ENCODE data around the gene CRCP. TPM values are rescaled to one million over a fixed set of nuclear protein-coding genes. Genes with fewer than 3 reads are reported as not detected.

CRCP gene
- total and polyA plus RNA-seq, 3 donors from 2014 or later, result 23.7 to 48.6 (median 39.4) TPM

DNA sequence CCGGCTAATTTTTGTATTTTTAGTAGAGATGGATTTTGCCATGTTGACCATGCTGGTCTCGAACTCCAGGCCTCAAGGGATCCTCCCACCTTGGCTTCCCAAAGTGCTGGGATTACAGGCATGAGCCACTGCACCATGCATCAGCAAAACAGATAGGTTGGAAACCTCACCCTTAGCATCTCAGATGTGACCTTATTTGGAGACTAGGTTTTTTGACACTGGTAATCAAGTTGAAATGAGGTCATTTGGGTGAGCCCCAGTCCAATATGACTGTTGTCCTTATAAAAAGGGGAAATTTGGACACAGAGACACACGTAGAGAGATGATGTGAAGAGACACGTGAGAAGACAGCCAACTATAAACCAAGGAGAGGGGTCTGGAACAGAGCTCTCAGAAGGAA is 48.0 kb downstream of the CRCP start:
- Histone ChIP-seq H3K27ac (no peak overlapping the region), H3K4me3 (no peak overlapping the region), H3K4me1 (no peaks in the 10 kb centered on the region), H3K27me3 (no peaks in the 10 kb centered on the region), H3K9me3 (no peaks in the 10 kb centered on the region), H3K36me3 (ENCODE audit: low read depth, missing control alignments) (no peaks in the 10 kb centered on the region)
- DNase-seq, result no peak
- WGBS, 2 donors, result 89 to 97% methylated on average over 4 of the region's 4 CpGs
- intact Hi-C loops (cut with DNase I; ENCODE audit: low total_unique reads), result no loop called here
- TF ChIP-seq, protein P1, sequence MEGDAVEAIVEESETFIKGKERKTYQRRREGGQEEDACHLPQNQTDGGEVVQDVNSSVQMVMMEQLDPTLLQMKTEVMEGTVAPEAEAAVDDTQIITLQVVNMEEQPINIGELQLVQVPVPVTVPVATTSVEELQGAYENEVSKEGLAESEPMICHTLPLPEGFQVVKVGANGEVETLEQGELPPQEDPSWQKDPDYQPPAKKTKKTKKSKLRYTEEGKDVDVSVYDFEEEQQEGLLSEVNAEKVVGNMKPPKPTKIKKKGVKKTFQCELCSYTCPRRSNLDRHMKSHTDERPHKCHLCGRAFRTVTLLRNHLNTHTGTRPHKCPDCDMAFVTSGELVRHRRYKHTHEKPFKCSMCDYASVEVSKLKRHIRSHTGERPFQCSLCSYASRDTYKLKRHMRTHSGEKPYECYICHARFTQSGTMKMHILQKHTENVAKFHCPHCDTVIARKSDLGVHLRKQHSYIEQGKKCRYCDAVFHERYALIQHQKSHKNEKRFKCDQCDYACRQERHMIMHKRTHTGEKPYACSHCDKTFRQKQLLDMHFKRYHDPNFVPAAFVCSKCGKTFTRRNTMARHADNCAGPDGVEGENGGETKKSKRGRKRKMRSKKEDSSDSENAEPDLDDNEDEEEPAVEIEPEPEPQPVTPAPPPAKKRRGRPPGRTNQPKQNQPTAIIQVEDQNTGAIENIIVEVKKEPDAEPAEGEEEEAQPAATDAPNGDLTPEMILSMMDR (IDR thresholded peaks at IDR 0.05), result no peak
- TF ChIP-seq POLR2A (IDR thresholded peaks at IDR 0.05), result no peak

DNA sequence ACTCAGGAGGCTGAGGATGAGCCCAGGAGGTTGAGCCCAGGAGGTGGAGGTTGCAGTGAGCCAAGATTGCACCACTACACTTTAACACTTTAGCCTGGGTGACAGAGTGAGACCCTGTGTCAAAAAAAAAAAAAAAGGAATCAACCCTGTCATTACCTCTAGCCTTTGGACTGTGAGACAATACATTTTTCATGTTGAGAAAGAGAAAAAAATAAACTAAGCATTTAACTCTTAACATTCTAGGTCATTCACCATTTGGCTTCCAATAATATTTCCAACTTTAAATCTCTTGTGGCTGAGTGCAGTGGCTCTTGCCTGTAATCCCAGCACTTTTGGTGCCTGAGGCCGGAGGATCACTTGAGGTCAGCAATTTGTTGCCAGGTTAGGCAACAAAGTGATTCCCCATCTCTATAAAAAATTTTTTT is 48.6 kb downstream of the CRCP start:
- H3K4me3 ChIP-seq, result no peak overlapping the region
- no peaks in the 10 kb centered on the region for H3K9me3 ChIP-seq
- no peaks in the 10 kb centered on the region for H3K36me3 ChIP-seq (ENCODE audit: low read depth, missing control alignments)
- 92% methylated on average over 1 of the region's 1 CpG for WGBS, 2 donors
- no peaks in the 10 kb centered on the region for H3K4me1 ChIP-seq
- intact Hi-C loops (cut with DNase I; ENCODE audit: low total_unique reads), result no loop called here
- no peaks in the 10 kb centered on the region for H3K27me3 ChIP-seq
- no peak for TF ChIP-seq POLR2A (IDR thresholded peaks at IDR 0.05)
- TF ChIP-seq, protein P1 (IDR thresholded peaks at IDR 0.05), result no peak
- H3K27ac ChIP-seq, result no peak overlapping the region
- DNase-seq, result no peak

DNA sequence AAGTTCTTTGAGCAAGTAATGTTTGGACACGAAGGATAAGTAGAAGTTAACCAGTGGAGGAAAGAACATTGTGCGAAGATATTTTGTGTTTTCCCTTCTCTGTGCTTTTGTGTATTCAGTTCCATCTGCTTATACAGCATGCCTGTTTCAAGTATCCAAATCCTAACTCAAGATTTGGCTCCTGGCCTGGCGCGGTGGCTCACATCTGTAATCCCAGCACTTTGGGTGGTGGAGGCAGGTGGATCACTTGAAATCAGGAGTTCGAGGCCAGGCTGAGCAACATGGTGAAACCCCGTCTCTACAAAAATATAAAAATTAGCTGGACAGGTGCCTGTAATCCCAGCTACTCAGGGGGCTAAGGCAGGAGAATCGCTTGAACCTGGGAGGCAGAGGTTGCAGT is 49.7 kb downstream of the CRCP start:
- no peaks in the 10 kb centered on the region for H3K4me1 ChIP-seq
- no peak overlapping the region for H3K4me3 ChIP-seq
- TF ChIP-seq POLR2A (IDR thresholded peaks at IDR 0.05), result no peak
- TF ChIP-seq, protein P1 (IDR thresholded peaks at IDR 0.05), result no peak
- no peak for DNase-seq
- H3K27ac ChIP-seq, result no peak overlapping the region
- H3K9me3 ChIP-seq, result no peaks in the 10 kb centered on the region
- intact Hi-C loops (cut with DNase I; ENCODE audit: low total_unique reads), result no loop called here
- no peaks in the 10 kb centered on the region for H3K36me3 ChIP-seq (ENCODE audit: low read depth, missing control alignments)
- 56 to 61% methylated on average over 7 of the region's 7 CpGs for WGBS, 2 donors
- no peaks in the 10 kb centered on the region for H3K27me3 ChIP-seq

DNA sequence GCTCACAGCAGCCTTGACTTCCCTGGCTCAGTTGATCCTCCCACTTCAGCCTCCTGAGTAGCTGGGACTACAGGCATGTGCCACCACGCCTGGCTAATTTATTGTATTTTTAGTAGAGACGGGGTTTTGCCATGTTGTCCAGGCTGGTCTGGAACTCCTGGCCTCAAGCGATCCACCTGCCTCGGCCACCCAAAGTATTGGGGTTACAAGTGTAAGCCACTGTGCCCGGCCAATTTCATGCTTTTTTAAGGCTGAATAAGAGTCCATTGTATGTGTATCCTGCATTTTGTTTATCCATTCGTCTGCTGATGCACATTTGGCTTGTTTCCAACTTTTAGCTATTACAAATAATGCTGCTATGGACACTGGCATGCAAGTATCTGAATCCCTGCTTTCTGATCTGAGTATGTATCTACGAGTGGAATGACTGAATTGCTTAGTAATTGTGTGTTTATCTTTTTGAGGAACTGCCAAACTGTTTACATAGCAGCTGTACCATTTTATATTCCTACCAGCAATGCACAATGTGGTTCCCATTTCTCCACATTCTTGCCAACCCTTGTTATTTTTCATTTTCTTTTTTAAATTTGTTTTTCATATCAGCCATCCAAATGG is 53.2 kb downstream of the CRCP start:
- intact Hi-C loops (cut with DNase I; ENCODE audit: low total_unique reads), result no loop called here
- DNase-seq, result no peak
- 76 to 79% methylated on average over 7 of the region's 7 CpGs for WGBS, 2 donors

More for the DNA sequence above, 53.2 kb downstream of the CRCP start:
- Histone ChIP-seq H3K4me1 (peaks cover 3% of the 10 kb centered on the region), H3K27ac (no peak overlapping the region), H3K36me3 (ENCODE audit: low read depth, missing control alignments) (no peaks in the 10 kb centered on the region), H3K27me3 (no peaks in the 10 kb centered on the region), H3K4me3 (no peak overlapping the region), H3K9me3 (no peaks in the 10 kb centered on the region)
- TF ChIP-seq, protein P1 (IDR thresholded peaks at IDR 0.05), result no peak
- no peak for TF ChIP-seq POLR2A (IDR thresholded peaks at IDR 0.05)

Measured in testis (tissue), 3 donors.